Measurements from ENCODE around the gene LRP1B. TPM values are rescaled to one million over a fixed set of nuclear protein-coding genes. Genes with fewer than 3 reads are reported as not detected.

LRP1B gene
- total RNA-seq, 2 donors from 2014 or later, result 0.79 to 1.8 TPM

GRCh38 chr2:140882671-140883620 lies 1247.9 kb downstream of the LRP1B start:
- H3K4me1 Mint-ChIP-seq, result peaks cover 19% of the 10 kb centered on the region
- H3K4me3 ChIP-seq (ENCODE audit: low read length), result no peak overlapping the region
- peaks cover 7% of the 10 kb centered on the region for H3K9me3 Mint-ChIP-seq
- no peak overlapping the region for H3K27ac ChIP-seq (ENCODE audit: low read depth, low read length)
- no peaks in the 10 kb centered on the region for H3K27me3 ChIP-seq (ENCODE audit: control insufficient read depth, insufficient read depth, low read length, poor library complexity, severe bottlenecking)
- DNase-seq, result no peak
- WGBS, 2 experiments (ENCODE audit: insufficient coverage in 1 of 2, insufficient read length in 1 of 2), result 88 to 93% methylated on average over 5 of the region's 5 CpGs
- no peaks in the 10 kb centered on the region for H3K27me3 Mint-ChIP-seq (ENCODE audit: insufficient read depth)
- H3K9me3 ChIP-seq (ENCODE audit: control insufficient read depth, low read length), result peaks cover 13% of the 10 kb centered on the region
- H3K9ac ChIP-seq (ENCODE audit: extremely low read depth, low read length, poor library complexity, severe bottlenecking), result no peak overlapping the region
- H3K4me3 Mint-ChIP-seq, result no peak overlapping the region
- no peaks in the 10 kb centered on the region for H3K4me1 ChIP-seq (ENCODE audit: control insufficient read depth, insufficient read depth, low read length)
- H3K36me3 ChIP-seq (ENCODE audit: control insufficient read depth, insufficient read depth, low read length), result no peaks in the 10 kb centered on the region
- no peaks in the 10 kb centered on the region for H3K36me3 Mint-ChIP-seq (ENCODE audit: low read depth)
- TF ChIP-seq CTCF (conservative IDR thresholded peaks at IDR 0.05), result no peak
- H3K27ac Mint-ChIP-seq, result no peak overlapping the region

DNA sequence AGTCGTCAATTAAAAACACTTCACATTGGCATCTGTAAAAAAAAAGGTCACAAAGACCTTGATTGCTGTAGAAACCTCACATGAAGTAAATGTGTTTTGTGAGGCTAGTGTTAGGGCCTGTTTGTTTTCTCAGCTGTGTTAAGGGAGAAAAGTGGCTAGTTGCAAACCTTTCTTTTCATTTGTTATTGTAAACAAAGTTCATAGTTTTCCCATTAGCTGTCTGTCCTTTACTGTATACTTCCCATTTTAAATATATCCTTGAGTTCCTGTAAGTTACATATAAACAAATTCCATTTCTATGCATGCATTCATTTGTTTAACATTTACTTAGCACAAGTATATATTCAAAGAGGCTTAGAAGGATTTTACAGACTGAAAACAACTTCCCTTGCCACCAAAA lies 1250.2 kb downstream of the LRP1B start:
- H3K9me3 Mint-ChIP-seq, result peaks cover 29% of the 10 kb centered on the region
- Histone ChIP-seq H3K27me3 (ENCODE audit: control insufficient read depth, insufficient read depth, low read length, poor library complexity, severe bottlenecking) (no peaks in the 10 kb centered on the region), H3K9me3 (ENCODE audit: control insufficient read depth, low read length) (peaks cover 37% of the 10 kb centered on the region), H3K27ac (ENCODE audit: low read depth, low read length) (no peak overlapping the region), H3K4me3 (ENCODE audit: low read length) (no peak overlapping the region), H3K9ac (ENCODE audit: extremely low read depth, low read length, poor library complexity, severe bottlenecking) (no peak overlapping the region), H3K36me3 (ENCODE audit: control insufficient read depth, insufficient read depth, low read length) (no peaks in the 10 kb centered on the region), H3K4me1 (ENCODE audit: control insufficient read depth, insufficient read depth, low read length) (no peaks in the 10 kb centered on the region)
- H3K4me3 Mint-ChIP-seq, result no peak overlapping the region
- WGBS, 2 experiments (ENCODE audit: insufficient coverage in 1 of 2, insufficient read length in 1 of 2), result 100% methylated on average over 1 of the region's 1 CpG
- H3K4me1 Mint-ChIP-seq, result peaks cover 19% of the 10 kb centered on the region
- H3K36me3 Mint-ChIP-seq (ENCODE audit: low read depth), result peaks cover 4% of the 10 kb centered on the region
- no peak for TF ChIP-seq CTCF (conservative IDR thresholded peaks at IDR 0.05)
- no peak overlapping the region for H3K27ac Mint-ChIP-seq
- no peaks in the 10 kb centered on the region for H3K27me3 Mint-ChIP-seq (ENCODE audit: insufficient read depth)
- no peak for DNase-seq

DNA sequence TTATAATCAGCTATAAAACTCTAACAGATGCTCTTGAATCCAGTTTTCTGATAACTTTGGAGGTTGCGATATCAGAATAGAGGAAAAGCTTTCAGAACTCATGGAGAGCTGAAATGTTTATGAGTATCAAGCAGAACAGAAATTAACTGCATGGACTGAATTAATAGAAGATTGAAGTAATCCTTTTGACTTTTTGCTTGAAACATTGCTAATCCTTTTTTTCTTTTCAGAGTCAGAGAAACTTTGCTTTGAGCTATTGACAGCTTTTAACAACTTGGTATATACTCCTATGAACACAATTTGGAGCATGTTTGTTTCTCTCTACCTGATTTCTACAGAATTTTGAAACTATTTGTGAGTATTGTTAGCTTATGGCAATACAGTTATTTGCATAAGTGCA lies 1254.8 kb downstream of the LRP1B start:
- H3K4me3 Mint-ChIP-seq, result no peak overlapping the region
- 97% methylated on average over 1 of the region's 1 CpG; no CpG with 5 or more reads in 1 of the 2 experiments for WGBS, 2 experiments (ENCODE audit: insufficient coverage in 1 of 2, insufficient read length in 1 of 2)
- no peaks in the 10 kb centered on the region for H3K27me3 ChIP-seq (ENCODE audit: control insufficient read depth, insufficient read depth, low read length, poor library complexity, severe bottlenecking)
- peaks cover 5% of the 10 kb centered on the region for H3K4me1 Mint-ChIP-seq
- H3K27ac ChIP-seq (ENCODE audit: low read depth, low read length), result no peak overlapping the region
- no peak for DNase-seq
- no peaks in the 10 kb centered on the region for H3K4me1 ChIP-seq (ENCODE audit: control insufficient read depth, insufficient read depth, low read length)
- peaks cover 7% of the 10 kb centered on the region for H3K36me3 Mint-ChIP-seq (ENCODE audit: low read depth)
- no peak for TF ChIP-seq CTCF (conservative IDR thresholded peaks at IDR 0.05)
- H3K27me3 Mint-ChIP-seq (ENCODE audit: insufficient read depth), result no peaks in the 10 kb centered on the region
- no peak overlapping the region for H3K4me3 ChIP-seq (ENCODE audit: low read length)
- H3K9me3 Mint-ChIP-seq, result peaks cover 55% of the 10 kb centered on the region
- no peak overlapping the region for H3K9ac ChIP-seq (ENCODE audit: extremely low read depth, low read length, poor library complexity, severe bottlenecking)
- peaks cover 81% of the 10 kb centered on the region for H3K9me3 ChIP-seq (ENCODE audit: control insufficient read depth, low read length)
- H3K36me3 ChIP-seq (ENCODE audit: control insufficient read depth, insufficient read depth, low read length), result no peaks in the 10 kb centered on the region
- H3K27ac Mint-ChIP-seq, result no peak overlapping the region
